K562 (cell line): ENCODE data around the gene ARHGAP22. TPM values are rescaled to one million over a fixed set of nuclear protein-coding genes. Genes with fewer than 3 reads are reported as not detected.

Experiments
- ATAC-seq: fragments of 200-7000 bp; cut with Tn5 transposase; 3 replicates; pipeline ENCODE4 v1.9.1; 2020; ENCODE audit warnings: moderate library complexity
- BruUV-seq: library from RNA; stranded (reverse); fragments of 400-500 nt; replicated peaks from 2 replicates; lab custom pipeline; 2021; lab: Mats Ljungman, UMichigan
- CTCF ChIA-PET: fragments of 300-600 bp; formaldehyde crosslinking; extraction: SDS; loops from one replicate; lab custom pipeline; 2021; ENCODE audit warnings: low intra/inter-chr PET ratio; lab: Yijun Ruan, JAX
- POLR2A ChIA-PET: fragments of 300-600, 350-650 bp; sonication (Branson Sonifier 250); formaldehyde crosslinking; extraction: SDS; loops from one replicate; lab custom pipeline; 2021; ENCODE audit warnings: antibody characterized with exemption, inconsistent platforms; lab: Yijun Ruan, JAX
- DNase-seq, 4 experiments: peaks; one replicate each; pipeline versions ENCODE4 v3.0.0 to v3.0.0-alpha.2; 2011 to 2018; ENCODE audit warnings: low spot score in 3 of 4, mixed read lengths in 3 of 4; ENCODE audit errors: extremely low read depth in 1 of 4
- FAIRE-seq: peaks from 2 replicates; lab custom pipeline; 2011; peaks lifted over from hg19 to GRCh38; lab: Jason Lieb, UNC
- H2AFZ ChIP-seq: 2 replicates; pipeline ENCODE4 v1.6.0; 2011; ENCODE audit warnings: low read depth, low read length, control low read depth, inconsistent platforms
- H3K27ac ChIP-seq: fragments of 200-600 bp; 3 replicates; pipeline ENCODE4 v1.8.0; 2011; ENCODE audit warnings: low read depth, mild to moderate bottlenecking, control low read depth, inconsistent platforms, low read length, moderate library complexity, mixed read lengths; ENCODE audit errors: extremely low read depth
- H3K27me3 ChIP-seq, 2 experiments: fragments of 300-600 bp in 1 of 2; 2 replicates in 1 of 2; 3 replicates in 1 of 2; pipeline versions ENCODE4 v1.6.0 to v1.8.0; 2011; ENCODE audit warnings: inconsistent platforms in 2 of 2, low read length in 2 of 2, mild to moderate bottlenecking in 1 of 2, mixed read lengths in 1 of 2, moderate library complexity in 1 of 2; ENCODE audit not compliant: control insufficient read depth in 2 of 2, insufficient read depth in 2 of 2
- H3K36me3 ChIP-seq: fragments of 300-600 bp; 3 replicates; pipeline ENCODE4 v1.8.0; 2011; ENCODE audit warnings: mild to moderate bottlenecking, low read length, inconsistent platforms; ENCODE audit not compliant: control insufficient read depth, insufficient read depth
- H3K4me1 ChIP-seq, 2 experiments: fragments of 200-600 bp in 1 of 2; replicated peaks in 1 of 2; 2 replicates in 1 of 2; 3 replicates in 1 of 2; pipeline versions ENCODE4 v1.5.1 to v1.8.0; 2011; ENCODE audit warnings: inconsistent platforms in 2 of 2, low read length in 2 of 2, mild to moderate bottlenecking in 1 of 2, mixed read lengths in 1 of 2, moderate library complexity in 1 of 2; ENCODE audit not compliant: control insufficient read depth in 2 of 2, insufficient read depth in 2 of 2
- H3K4me2 ChIP-seq: 2 replicates; pipeline ENCODE4 v1.6.1; 2011; ENCODE audit warnings: low read length, control low read depth, inconsistent platforms, mixed read lengths; ENCODE audit not compliant: insufficient read depth
- H3K4me3 ChIP-seq: fragments of 200-600 bp; sonication (generic), shearing (Covaris generic); 2 replicates; pipeline ENCODE4 v1.5.1; 2016; ENCODE audit warnings: control low read depth, inconsistent platforms
- H3K79me2 ChIP-seq: fragments of 200-600 bp; 3 replicates; pipeline ENCODE4 v1.8.0; 2011; ENCODE audit warnings: low read length, inconsistent platforms; ENCODE audit not compliant: control insufficient read depth, insufficient read depth
- H3K9ac ChIP-seq, 2 experiments: 2 replicates each; pipeline versions ENCODE4 v1.6.0 to v1.6.1; 2011; ENCODE audit warnings: low read depth in 2 of 2, low read length in 2 of 2, control low read depth in 1 of 2, inconsistent platforms in 1 of 2, mild to moderate bottlenecking in 1 of 2, mixed read lengths in 1 of 2; ENCODE audit not compliant: insufficient read depth in 1 of 2
- H3K9me1 ChIP-seq: one replicate; pipeline ENCODE4 v1.6.0; 2011; ENCODE audit warnings: inconsistent platforms, mild to moderate bottlenecking, low read length, moderate library complexity; ENCODE audit not compliant: control insufficient read depth, insufficient read depth
- H3K9me3 ChIP-seq: replicated peaks from 2 replicates; pipeline ENCODE4 v1.5.1; 2011; ENCODE audit warnings: low read depth, low read length, inconsistent platforms; ENCODE audit not compliant: control insufficient read depth, insufficient read depth
- H4K20me1 ChIP-seq: replicated peaks from 2 replicates; pipeline ENCODE4 v1.6.1; 2011; ENCODE audit warnings: low read length, inconsistent platforms, mixed read lengths; ENCODE audit not compliant: control insufficient read depth, insufficient read depth
- C11orf30 ChIP-seq: fragments of 450-650 bp; IDR thresholded peaks from 2 replicates; pipeline ENCODE4 v1.6.1; 2016; ENCODE audit warnings: low read depth, mild to moderate bottlenecking
- HCFC1 ChIP-seq: IDR thresholded peaks from 2 replicates; pipeline ENCODE4 v1.6.1; 2012; ENCODE audit warnings: low read depth, low read length, improper control_type of control experiment
- HDAC1 ChIP-seq, 2 experiments: fragments of 450-650 bp; IDR thresholded peaks; 2 replicates each; pipeline ENCODE4 v1.6.1; 2016 to 2017; ENCODE audit warnings: inconsistent platforms in 1 of 2, mild to moderate bottlenecking in 1 of 2, moderate library complexity in 1 of 2
- IRF1 ChIP-seq: sonication (generic); formaldehyde crosslinking; IDR thresholded peaks from 2 replicates; pipeline ENCODE4 v1.8.0; 2022; ENCODE audit warnings: missing genetic modification reagents, mild to moderate bottlenecking, borderline replicate concordance
- KLF16 ChIP-seq: IDR thresholded peaks from 2 replicates; pipeline ENCODE4 v1.6.1; 2016; ENCODE audit warnings: antibody characterized with exemption
- NBN ChIP-seq: fragments of 450-650 bp; IDR thresholded peaks from 2 replicates; pipeline ENCODE4 v1.6.1; 2016; ENCODE audit warnings: low read depth, mild to moderate bottlenecking
- NR2C2 ChIP-seq, 2 experiments: fragments of 200-800 bp in 1 of 2; sonication (Bioruptor generic) in 1 of 2; sonication (generic) in 1 of 2; formaldehyde crosslinking in 1 of 2; IDR thresholded peaks; 2 replicates each; pipeline versions ENCODE4 v1.6.1 to v1.8.0; 2016 to 2022; ENCODE audit warnings: mild to moderate bottlenecking in 1 of 2, missing compliant biosample characterization in 1 of 2, missing genetic modification characterization in 1 of 2, missing genetic modification reagents in 1 of 2
- RBM22 ChIP-seq: fragments of 200-400 bp; formaldehyde crosslinking; IDR thresholded peaks from 2 replicates; pipeline ENCODE4 v1.6.1; 2018; ENCODE audit warnings: low read length, low read depth; ENCODE audit not compliant: poor library complexity, severe bottlenecking
- RBM25 ChIP-seq: fragments of 200-400 bp; formaldehyde crosslinking; IDR thresholded peaks from 2 replicates; pipeline ENCODE4 v1.6.1; 2018; ENCODE audit warnings: low read length, low read depth, moderate library complexity; ENCODE audit not compliant: severe bottlenecking
- RCOR1 ChIP-seq, 2 experiments: IDR thresholded peaks; 2 replicates each; pipeline ENCODE4 v1.6.1; 2012; ENCODE audit warnings: low read depth in 2 of 2, low read length in 2 of 2, borderline replicate concordance in 1 of 2, improper control_type of control experiment in 1 of 2
- ZBTB1 ChIP-seq: sonication (generic); formaldehyde crosslinking; IDR thresholded peaks from 2 replicates; pipeline ENCODE4 v1.8.1; 2023; ENCODE audit warnings: missing genetic modification reagents, low read depth, mild to moderate bottlenecking, borderline replicate concordance
- ZNF232 ChIP-seq: sonication (generic); formaldehyde crosslinking; IDR thresholded peaks from 2 replicates; pipeline ENCODE4 v1.8.0; 2022; ENCODE audit warnings: mild to moderate bottlenecking, missing genetic modification reagents
- ZNF3 ChIP-seq: fragments of 250-450 bp; sonication (Bioruptor Pico); IDR thresholded peaks from 2 replicates; pipeline ENCODE4 v1.5.0; 2021; ENCODE audit warnings: mild to moderate bottlenecking, moderate library complexity
- ZNF75A ChIP-seq: fragments of 450-650 bp; formaldehyde crosslinking; IDR thresholded peaks from 2 replicates; pipeline ENCODE4 v1.4.0; 2020; ENCODE audit warnings: mild to moderate bottlenecking
- WGBS: fragments of 100-300 bp; shearing (Covaris generic); methylation state at CpG from one replicate; pipeline ENCODE4 v1.1.6; 2016; ENCODE audit warnings: low coverage, mixed read lengths; ENCODE audit not compliant: insufficient coverage; ENCODE audit errors: missing lambda C conversion rate; 5-methylcytosine and 5-hydroxymethylcytosine counted together
- in situ Hi-C: fragments of 300-500 bp; cut with MboI; formaldehyde crosslinking; loops from 4 replicates; pipeline ENCODE4 v1.15.0; 2018; ENCODE audit warnings: inconsistent platforms, mixed read lengths
- intact Hi-C: fragments of 100-400 bp; cut with micrococcal nuclease; formaldehyde crosslinking; loops from 2 replicates; pipeline ENCODE4 v1.14.2; 2022
- polyA plus RNA-seq, 8 experiments: library from polyadenylated mRNA; depleted of rRNA in 4 of 8; stranded (reverse) in 5 of 8; unstranded in 3 of 8; fragments of >200 nt; fragmentation: Nextera tagmentation in 2 of 8; fragmentation: Illumina TruSeq in 1 of 8; extraction: Ambion mirVana in 2 of 8; extraction: Trizol in 1 of 8; gene quantifications; 2 replicates each; pipeline versions ENCODE4 v1.2.1 to v1.2.3, GENCODE V29; 2011 to 2014; ENCODE audit warnings: inconsistent platforms in 1 of 8, missing spikeins in 1 of 8
- total RNA-seq, 7 experiments: library from RNA; depleted of rRNA in 6 of 7; stranded (reverse); fragments of >200 nt in 6 of 7; fragmentation: Illumina TruSeq in 2 of 7; extraction: Trizol in 2 of 7; gene quantifications; 2 replicates each; pipeline versions ENCODE4 v1.2.1 to v1.2.3, GENCODE V29; 2011 to 2021; ENCODE audit warnings: low replicate concordance in 1 of 7

The ARHGAP22 gene
- total and polyA plus RNA-seq, 9 of the 15 experiments (the other 6 are each of a cell fraction or from before 2014, with no cell fraction given): 1.3 to 28.1 (median 12.7) TPM

DNA sequence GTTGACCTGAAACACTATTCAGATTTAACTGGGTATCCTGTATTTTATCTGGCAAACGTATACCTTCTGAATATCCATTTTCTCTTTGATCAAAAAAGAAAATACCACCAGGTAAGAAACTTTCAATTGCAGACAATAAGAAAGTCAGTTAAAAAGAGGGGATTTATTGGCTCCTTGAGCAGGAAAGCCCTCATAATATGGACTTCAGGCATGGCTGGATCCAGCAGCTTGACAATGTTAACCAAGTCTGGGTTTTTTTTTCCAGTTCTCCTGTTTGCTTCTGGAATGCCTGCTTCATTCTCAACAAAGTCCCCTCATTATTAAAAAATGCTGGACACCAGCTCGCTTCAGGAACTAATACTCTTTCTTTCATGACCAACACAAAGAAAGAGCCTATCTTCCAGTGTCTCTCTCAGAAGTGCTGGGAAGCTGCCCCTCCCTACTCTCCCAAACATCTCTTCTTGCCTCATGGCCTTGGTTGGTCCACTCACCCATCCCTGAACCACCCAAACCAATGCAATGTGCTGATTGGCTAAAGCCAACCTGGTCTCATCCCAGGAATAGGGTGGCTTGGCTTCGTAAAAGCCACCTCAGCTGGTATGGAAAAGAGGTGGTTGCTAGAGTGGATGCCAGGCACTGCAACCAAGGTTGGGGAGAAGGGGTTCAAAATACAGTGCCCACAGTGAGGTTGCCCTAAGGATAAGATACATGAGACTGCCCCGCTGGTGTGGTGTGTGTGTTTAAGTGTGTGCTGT lies 49.2 kb upstream of the ARHGAP22 start:
- no peak for DNase-seq
- Histone ChIP-seq H3K27ac (no peak overlapping the region), H3K27me3 (peaks cover 2 to 49% of the 10 kb centered on the region in 2 experiments; a peak in 3 of 5 replicates), H3K9me3 (no peaks in the 10 kb centered on the region), H3K4me1 (peaks cover 10 to 24% of the 10 kb centered on the region in 2 experiments; a peak in 4 of 5 replicates), H3K4me2 (no peak overlapping the region), H3K36me3 (no peaks in the 10 kb centered on the region), H3K4me3 (no peak overlapping the region), H3K9ac (no peak overlapping the region), H2AFZ (no peak overlapping the region), H3K79me2 (no peaks in the 10 kb centered on the region), H4K20me1 (no peaks in the 10 kb centered on the region; the same call in 1 of the 2 replicates), H3K9me1 (no peaks in the 10 kb centered on the region)
- 2% methylated on average over 4 of the region's 4 CpGs for WGBS
- CTCF ChIA-PET: no interaction called here
- POLR2A ChIA-PET: no interaction called here
- no peak for ATAC-seq
- TF ChIP-seq C11orf30 (no peak), RBM25 (peak; percentile 61)
- intact Hi-C loops: loop anchor here (2.0 to 5.0 kb wide), 3 partner anchors 47 to 292 kb away; partner anchors contain the start of gene ARHGAP22
- no peak for FAIRE-seq
- in situ Hi-C loops: loop anchor here (10.0 kb wide), 2 partner anchors 289 to 861 kb away; no protein-coding TSS in a partner anchor
- BruUV-seq: no TSS peak

- Histone ChIP-seq H3K4me2 (no peak overlapping the region), H2AFZ (no peak overlapping the region), H4K20me1 (no peaks in the 10 kb centered on the region; the same call in 1 of the 2 replicates), H3K36me3 (no peaks in the 10 kb centered on the region), H3K9ac (no peak overlapping the region), H3K27ac (no peak overlapping the region), H3K9me3 (no peaks in the 10 kb centered on the region), H3K4me1 (peaks cover 10 to 22% of the 10 kb centered on the region in 2 experiments; a peak in 4 of 5 replicates), H3K4me3 (no peak overlapping the region), H3K79me2 (no peaks in the 10 kb centered on the region), H3K27me3 (peaks cover 7 to 49% of the 10 kb centered on the region in 2 experiments; a peak in 4 of 5 replicates), H3K9me1 (no peaks in the 10 kb centered on the region)
- BruUV-seq: no TSS peak
- 2% methylated on average over 5 of the region's 5 CpGs for WGBS
- DNase-seq (no peak), ATAC-seq (no peak), FAIRE-seq (no peak)
- intact Hi-C loops: loop anchor here (5.0 kb wide), 2 partner anchors 46 to 291 kb away; partner anchors contain the start of gene ARHGAP22
- ChIA-PET CTCF (interaction anchor here (0.9 kb wide), 1 partner anchor 102 kb away, joined by 3 read pairs; no protein-coding TSS in a partner anchor), POLR2A (no interaction called here)
- in situ Hi-C loops: loop anchor here (10.0 kb wide), 2 partner anchors 289 to 861 kb away; no protein-coding TSS in a partner anchor
- TF ChIP-seq HCFC1 (no peak), NBN (no peak), RBM22 (no peak), ZNF232 (no peak), ZNF75A (CRISPR knock-in tag) (no peak), HDAC1 (IDR thresholded peaks at IDR 0.05) (no peak), NR2C2 (CRISPR knock-in tag; IDR thresholded peaks at IDR 0.05) (no peak), NR2C2 (tag; IDR thresholded peaks at IDR 0.05) (no peak), KLF16 (no peak), IRF1 (CRISPR knock-in tag) (no peak), RCOR1 (IDR thresholded peaks at IDR 0.05; ENCODE audit: borderline replicate concordance in 1 of 2, low read depth in 2 of 2, low read length in 2 of 2) (no peak), ZNF3 (CRISPR knock-in tag) (no peak), ZBTB1 (CRISPR knock-in tag) (no peak)
These were observed 48.5 kb upstream of the ARHGAP22 start for GRCh38 chr10:48653347-48653746.
